HL-60 (cell line): ENCODE results near the gene SLC46A1.

Experiments used
- POLR2AphosphoS5 ChIP-seq: IDR thresholded peaks from 2 replicates; pipeline ENCODE4 v1.6.1; 2012; ENCODE audit warnings: low read depth
- TF ChIP-seq, protein P1 (sequence below): IDR thresholded peaks from one replicate; pipeline ENCODE4 v1.5.1; 2011; ENCODE audit warnings: low read length, control low read depth, inconsistent platforms; ENCODE audit not compliant: insufficient read depth

- TF ChIP-seq, protein P1, sequence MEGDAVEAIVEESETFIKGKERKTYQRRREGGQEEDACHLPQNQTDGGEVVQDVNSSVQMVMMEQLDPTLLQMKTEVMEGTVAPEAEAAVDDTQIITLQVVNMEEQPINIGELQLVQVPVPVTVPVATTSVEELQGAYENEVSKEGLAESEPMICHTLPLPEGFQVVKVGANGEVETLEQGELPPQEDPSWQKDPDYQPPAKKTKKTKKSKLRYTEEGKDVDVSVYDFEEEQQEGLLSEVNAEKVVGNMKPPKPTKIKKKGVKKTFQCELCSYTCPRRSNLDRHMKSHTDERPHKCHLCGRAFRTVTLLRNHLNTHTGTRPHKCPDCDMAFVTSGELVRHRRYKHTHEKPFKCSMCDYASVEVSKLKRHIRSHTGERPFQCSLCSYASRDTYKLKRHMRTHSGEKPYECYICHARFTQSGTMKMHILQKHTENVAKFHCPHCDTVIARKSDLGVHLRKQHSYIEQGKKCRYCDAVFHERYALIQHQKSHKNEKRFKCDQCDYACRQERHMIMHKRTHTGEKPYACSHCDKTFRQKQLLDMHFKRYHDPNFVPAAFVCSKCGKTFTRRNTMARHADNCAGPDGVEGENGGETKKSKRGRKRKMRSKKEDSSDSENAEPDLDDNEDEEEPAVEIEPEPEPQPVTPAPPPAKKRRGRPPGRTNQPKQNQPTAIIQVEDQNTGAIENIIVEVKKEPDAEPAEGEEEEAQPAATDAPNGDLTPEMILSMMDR, result no peak
- TF ChIP-seq POLR2AphosphoS5, result no peak
These were observed 8.2 kb downstream of the SLC46A1 start for GRCh38 chr17:28397687-28398279.
